Stimulated activated CD8-positive, alpha-beta memory T cell treated with anti-CD3 and anti-CD28 coated beads, Interleukin-15, amount 100 ng/mL, for 1 hour (primary cell): ENCODE data around the gene NOP16.
"Not testable (repeated sequence)": the region's sequence is repeated elsewhere in the genome, so short reads cannot be mapped to it uniquely, and the experiment has no call there.

Experiments used
- DNase-seq: peaks from one replicate; pipeline ENCODE4 v3.0.0-alpha.2; 2020; ENCODE audit warnings: low read depth

NOP16 gene

DNA sequence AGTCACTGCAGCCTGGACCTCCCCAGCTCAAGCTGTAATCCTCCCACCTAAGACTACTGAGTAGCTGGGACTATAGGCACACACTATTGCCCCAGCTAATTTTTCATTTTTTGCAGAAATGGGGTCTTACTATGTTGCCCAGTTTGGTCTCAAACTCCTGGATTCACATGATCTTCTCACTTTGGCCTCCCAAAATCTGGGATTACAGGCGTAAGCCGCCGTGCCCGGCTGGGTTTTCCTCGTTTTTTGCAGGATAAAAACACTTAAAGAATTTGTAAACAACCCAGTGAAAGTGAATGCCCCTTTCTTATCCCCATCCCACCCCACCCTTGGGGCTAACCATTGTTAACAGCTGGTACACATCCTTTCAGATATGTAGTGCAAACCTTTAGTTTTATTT, 20.2 kb upstream of the NOP16 start:
- DNase-seq = no peak

DNA sequence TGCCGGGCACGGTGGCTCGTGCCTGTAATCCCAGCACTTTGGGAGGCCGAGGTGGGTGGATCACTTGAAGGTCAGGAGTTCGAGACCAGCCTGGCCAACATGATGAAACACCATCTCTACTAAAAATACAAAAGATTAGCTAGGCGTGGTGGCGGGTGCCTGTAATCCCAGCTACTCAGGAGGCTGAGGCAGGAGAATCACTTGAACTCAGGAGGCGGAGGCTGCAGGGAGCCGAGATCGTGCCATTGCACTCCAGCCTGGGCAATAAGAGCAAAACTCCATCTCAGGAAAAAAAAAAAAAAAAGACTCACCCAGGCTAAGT, 19.8 kb upstream of the NOP16 start:
- DNase-seq = not testable (repeated sequence)

DNA sequence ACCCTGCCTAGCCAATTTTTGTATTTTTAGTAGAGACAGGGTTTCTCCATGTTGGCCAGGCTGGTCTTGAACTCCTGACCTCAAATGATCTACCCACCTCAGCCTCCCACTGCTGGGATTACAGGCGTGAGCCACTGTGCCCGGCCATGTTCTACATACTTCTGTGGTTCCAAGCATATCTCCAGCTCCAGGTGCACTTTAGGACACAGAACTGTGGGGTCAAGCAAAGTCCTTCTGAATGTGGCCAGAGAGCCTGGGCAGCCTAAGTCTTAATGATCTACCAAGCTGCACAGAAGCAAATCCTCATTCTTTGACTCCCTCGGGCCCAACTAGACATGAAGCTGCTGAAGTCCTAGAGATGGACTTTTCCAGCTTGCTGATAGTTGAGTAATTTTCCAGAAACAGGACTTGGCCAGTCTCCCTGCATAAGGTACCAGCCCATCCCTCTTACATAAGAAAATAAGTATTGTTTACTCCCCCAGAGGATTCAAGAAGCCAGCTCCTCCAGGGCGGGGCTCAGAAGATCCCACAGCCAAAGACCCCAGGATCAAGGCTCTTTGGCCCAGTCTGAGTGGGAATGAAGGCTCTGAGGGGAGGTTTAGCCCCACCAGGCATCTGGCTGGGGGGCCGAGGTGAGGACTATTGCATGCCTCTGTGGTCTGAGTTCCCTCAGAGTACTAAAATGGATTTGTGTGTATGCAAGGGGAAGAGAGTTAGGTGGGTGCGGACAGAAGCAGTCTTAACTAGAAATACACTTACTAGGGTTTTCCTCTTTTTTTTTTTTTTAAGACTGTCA, 19.3 kb upstream of the NOP16 start:
- DNase-seq = no peak

DNA sequence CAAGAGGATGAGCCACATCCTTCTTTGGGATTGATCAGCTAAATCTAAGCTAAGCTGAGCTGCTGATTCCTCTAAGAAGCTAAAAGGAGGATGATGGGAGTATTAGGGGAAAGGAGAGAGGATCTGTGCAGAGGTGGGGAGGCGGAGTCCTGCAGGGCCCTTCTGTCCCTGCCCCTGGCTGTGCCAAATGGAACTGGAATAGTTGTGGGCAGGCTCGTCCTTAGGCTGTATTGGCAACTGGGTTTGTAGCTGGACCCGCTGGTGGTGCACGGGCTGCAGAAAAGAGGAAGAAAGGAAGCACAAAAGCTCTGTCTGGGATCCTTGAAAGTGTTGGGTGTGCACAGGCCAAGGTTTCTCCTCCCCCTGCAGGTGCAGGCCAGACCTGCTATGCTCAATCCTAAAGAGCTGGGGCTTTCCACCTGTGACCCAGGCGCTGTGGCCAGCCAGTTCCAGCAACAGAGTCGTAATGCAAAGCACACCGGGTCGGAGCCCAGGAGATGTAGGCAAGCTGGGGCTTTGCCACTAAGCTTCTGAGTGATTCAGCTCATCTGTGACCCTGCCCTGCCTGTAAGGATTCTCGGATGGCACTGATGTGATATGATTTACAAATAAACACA, 18.1 kb upstream of the NOP16 start:
- no peak for DNase-seq

DNA sequence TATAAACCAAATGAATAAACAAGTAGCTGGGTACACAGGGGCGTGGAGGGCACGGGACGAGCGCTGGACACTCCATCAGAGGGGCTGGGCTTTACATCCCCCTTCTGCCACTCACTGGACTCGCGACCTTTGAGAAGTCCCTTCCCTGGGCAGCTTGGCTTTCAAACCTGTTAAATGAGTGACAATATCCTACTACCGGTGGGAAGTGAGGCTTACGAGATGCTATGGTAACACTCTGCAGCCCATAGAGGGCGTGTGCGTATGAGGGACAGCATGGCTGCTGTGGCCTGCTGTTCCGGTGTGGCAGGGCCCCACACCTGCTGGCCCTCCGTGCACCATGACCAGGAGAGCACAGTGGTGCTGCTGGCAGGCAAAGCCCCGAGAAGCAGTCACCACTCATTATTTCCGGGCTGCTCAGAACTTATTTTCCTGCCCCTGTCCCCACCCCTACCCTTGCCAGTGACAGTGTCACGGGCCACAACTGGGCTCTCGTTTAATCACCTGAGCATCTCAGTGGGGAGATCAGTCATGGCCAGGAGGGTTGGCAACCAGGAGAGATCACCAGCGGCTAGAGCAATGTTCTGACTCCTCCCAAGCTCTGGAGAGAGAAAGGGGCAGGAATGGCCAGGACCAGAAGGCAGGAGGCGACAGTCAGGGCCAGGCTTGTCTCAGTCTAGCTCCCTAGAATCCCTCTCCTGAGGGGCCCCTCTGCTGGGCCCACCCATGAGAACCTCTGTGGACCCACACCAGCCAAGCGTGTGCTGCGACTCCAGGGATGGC, 17.4 kb upstream of the NOP16 start:
- DNase-seq = no peak

DNA sequence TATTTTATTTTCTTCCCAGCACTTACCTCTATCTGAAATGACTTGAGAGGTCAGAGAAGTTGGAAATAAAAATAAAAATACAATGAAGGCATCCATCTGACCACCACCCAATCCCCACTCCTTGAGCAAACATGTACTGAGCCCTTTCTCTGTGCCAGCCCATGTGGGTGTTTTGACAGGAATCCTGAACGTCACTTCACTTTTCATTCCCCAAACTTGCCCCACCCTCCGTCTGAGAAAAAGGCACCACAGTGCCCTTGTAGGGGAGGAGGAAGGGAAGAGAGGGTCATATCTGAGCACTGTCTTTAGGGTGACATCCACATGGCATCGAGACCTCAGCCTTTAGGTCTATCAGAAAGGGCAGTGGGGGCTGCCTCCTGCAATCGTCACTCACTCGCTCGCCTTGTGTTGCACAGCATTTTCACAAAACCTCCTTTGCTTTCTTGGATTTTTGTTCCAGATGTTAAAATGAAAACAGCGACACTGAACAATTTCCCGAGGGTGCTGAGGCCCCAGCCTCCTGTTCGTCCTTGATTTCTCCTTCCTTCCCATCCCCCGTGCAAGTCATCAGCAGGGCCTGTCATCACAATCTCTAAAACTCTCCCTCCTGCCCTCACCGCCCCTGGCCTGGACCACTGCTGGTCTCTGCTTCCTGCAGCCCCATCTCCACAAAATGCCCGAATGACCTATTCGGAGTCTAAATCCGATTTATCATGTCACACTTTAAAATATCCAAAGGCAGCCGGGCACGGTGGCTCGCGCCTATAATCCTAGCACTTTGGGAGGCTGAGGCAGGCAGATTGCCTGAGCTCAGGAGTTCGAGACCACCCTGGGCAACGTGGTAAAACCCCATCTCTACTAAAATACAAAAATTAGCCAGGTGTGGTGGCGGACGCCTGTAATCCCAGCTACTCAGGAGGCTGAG, 13.1 kb upstream of the NOP16 start:
- no peak for DNase-seq

DNA sequence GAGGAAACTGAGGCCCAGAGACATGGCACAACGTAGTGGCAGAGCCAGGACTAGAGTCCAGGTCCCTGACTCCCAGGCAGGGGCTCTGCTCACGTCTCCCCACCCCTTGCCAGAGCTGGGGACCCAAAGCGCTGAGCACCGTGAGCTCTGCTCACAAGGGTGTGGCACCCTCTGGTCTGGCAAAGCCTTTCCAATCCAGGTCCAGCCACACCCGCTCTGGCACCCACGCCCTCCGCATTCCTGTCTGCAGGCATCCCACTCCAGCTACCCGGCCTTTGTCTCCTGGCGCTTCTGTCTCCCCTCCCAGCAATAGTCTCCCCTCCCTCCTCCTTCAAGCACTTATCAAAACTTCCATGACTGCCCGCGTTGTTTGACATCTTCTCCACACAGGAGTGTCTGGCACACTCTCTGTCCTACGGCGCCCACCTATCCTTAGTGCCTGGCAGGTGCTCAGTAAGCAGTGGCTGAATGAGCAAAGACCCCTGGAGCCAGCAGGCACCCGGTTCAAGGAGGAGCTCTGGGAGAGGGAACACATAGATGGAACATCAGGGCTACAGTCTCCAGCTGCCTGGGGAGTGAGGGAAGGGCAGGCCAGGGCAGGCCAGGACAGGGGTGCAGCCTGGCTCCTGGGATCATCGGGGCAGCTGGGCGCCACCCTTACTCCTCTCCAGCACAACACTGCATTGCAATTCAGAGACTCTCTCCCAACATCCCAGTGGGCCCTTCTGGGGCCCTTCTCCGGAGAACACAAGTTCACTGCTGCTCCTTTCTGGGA, 12.2 kb upstream of the NOP16 start:
- no peak for DNase-seq

DNA sequence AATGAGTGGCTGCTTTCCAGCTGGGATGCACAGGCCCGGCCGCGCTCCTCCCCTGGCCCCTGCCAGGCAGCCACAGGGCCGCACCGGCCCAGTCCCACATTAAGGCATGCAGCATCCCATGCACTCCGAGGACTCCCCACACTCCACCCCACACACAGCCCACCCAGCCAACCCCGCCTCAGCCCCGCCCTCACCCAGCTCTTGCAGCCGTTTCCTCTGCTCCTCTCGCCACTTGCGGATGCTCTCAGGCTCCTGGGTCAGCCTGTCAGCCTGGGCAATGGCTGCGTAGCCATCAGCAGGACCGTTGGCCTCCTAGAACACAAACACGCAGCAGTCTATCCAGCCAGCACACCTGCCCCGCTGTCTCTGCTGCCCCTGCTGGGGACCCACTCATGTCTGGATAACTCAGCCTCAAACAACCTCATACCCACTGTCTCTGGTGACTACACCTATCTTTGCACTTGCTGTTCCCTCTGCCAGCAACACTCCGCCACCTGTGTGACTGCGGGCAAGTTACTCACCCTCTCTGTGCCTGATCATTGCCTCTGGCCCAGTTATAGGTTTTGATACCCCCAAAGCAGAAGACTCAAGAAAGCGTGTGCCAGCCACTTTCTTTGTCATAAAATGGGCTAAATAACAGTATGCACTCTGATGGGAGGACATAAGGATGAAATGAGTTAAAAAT, 9.5 kb upstream of the NOP16 start:
- no peak for DNase-seq

DNA sequence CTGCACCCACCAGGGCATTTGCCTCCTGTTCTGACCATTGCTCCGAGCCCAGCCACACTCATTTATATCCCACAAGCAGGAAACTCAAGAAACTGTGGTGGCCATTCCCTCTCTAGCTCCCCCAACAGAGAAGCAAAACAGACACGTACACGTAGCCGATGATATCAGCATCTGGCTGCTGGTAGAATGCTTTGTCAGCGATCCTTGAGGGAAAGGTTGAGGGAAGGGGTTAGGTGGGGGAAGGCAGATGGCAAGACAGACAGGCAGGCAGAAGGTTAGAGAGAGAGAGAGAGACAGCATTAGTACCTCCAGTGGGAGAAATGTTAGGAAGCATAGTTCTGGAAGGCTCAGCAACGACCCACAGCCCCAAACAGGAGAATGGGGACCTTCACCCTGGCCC, 7.9 kb upstream of the NOP16 start:
- no peak for DNase-seq

DNA sequence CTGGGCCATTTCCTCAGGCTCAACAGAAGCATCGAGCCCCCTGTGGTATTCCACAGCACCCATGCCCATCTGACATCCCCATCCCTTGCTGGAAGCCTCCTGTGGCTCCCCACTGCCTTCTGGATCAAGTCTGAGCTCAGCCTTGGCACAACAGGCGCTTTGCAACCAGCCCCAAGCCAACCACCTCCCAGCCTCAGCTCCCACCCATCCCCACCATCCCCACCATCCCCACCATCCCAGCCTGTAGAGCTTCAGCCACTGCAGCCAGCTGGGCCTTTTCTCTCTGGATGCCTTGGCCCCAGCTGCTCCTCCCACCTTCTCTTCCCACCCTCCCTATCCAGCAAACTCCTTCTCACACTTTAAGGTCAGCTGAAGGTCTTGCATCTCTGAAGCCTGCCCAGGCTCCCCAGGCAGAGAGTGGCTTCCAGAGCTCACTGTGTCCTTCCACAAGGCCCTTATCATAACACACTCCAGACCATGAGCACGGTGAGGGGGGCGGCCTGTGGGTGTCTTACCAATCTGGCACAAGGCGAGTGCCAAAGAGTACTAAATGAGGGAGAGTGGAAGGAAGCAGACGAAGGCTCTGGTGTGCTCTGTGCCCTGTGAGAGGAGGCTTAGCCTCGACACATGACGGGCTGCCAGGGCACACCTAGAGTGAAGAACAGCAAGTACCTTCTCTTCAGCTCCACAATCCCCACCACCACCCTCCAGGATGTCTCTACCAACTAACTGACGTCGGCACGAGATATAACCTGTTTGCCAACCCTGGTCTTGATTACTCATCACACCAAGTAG, 6.7 kb upstream of the NOP16 start:
- DNase-seq = no peak

DNA sequence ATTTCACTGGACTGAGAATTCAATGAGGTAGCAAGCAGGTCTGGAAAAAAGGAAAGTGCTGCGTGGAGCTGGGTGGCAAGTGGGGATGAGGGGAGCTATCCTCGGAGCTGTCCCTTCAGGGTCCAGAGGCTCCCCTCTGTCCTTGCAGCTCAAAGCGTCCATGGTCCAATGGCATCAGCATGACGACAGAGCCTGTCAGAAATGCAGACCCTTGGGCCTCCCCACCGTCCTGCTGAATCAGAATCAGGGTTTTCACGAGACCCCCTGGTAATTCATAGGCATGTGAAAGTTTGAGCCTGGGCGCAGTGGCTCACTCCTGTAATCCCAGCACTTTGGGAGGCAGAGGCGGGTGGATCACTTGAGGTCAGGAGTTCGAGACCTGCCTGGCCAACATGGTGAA, 5.7 kb upstream of the NOP16 start:
- no peak for DNase-seq

DNA sequence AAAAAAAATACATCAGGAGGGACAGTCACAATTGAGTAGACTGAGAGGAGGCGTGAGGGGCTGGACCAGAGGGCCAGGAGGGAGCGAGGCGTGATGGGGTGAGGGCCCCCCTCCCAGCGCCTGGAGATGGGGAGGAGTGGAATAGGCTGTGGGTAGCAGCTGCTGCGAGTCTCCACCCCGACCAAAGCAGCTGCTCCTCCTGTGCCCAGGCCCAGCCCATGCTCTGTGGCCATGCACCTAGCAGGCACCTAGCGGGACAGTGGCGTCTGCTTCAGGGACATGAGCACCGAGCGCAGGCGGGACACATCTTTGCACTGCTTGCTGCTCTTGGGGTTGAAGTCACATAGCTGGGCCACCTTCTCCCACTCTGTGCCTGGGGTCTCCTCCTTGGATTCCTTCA, 4.1 kb upstream of the NOP16 start:
- no peak for DNase-seq

DNA sequence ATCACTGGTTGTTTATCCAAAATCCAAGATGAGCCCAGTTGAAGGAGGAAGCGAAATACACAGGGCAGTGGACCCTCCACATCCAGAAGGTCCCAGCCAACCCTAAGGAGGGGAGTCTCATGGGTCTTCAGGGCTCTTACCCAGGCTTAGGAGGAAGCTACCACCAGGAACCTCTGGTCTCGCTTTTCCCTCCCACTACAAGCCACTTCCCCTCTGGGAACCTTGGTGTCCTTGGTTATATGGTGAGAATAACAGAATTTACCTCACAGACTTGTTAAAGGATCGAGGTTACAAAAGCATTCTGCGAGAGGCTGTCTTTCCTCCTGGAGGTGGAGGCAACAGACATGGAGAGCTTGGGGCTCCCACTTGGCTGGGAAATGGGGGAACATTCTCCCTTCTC, 3.6 kb upstream of the NOP16 start:
- no peak for DNase-seq

DNA sequence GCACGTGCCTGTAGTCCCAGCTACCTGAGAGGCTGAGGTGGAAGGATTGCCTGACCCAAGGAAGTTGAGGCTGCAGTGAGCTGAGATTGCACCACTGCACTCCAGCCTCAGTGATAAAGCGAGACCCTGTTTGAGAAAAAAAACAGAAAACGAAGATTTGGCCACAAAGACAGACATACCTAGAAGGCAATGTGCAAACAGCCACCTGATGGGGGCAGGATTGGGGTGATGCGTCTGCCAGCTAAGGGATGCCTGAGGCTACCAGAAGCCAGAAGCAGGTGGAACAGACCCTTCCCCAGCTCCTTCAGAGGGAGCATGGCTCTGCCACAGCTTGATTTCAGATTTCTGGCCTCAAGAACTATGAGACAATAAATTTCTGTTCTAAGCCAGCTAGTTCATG, 3.1 kb upstream of the NOP16 start:
- DNase-seq = no peak

DNA sequence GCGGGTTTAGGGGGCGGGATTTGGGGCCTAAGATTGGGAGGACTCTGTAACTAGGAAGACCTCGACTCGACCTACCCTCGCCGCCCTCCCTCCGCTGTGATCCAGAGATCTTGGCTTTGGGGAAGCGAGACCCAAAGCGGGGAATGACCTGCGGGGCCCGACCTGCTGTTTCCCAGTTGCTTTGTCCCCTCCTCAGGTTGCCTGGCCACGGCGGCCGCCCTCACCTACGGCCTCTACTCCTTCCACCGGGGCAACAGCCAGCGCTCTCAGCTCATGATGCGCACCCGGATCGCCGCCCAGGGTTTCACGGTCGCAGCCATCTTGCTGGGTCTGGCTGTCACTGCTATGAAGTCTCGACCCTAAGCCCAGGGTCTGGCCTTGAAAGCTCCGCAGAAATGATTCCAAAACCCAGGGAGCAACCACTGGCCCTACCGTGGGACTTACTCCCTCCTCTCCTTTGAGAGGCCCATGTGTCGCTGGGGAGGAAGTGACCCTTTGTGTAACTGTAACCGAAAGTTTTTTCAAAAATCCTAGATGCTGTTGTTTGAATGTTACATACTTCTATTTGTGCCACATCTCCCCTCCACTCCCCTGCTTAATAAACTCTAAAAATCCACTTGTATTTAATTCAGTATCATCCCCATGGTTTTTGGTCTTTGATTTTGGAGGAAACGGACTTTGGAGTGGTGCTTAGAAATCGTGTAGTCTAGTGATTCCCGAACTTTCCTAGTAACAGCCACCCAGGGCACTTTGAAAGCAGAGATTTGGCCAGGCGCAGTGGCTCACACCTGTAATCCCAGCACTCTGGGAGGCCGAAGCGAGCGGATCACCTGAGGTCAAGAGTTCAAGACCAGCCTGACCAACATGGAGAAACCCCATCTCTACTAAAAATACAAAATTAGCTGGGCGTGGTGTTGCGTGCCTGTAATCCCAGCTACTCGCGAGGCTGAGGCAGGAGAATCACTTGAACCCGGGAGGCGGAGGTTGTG, 1.0 kb upstream of the NOP16 start:
- no peak for DNase-seq

DNA sequence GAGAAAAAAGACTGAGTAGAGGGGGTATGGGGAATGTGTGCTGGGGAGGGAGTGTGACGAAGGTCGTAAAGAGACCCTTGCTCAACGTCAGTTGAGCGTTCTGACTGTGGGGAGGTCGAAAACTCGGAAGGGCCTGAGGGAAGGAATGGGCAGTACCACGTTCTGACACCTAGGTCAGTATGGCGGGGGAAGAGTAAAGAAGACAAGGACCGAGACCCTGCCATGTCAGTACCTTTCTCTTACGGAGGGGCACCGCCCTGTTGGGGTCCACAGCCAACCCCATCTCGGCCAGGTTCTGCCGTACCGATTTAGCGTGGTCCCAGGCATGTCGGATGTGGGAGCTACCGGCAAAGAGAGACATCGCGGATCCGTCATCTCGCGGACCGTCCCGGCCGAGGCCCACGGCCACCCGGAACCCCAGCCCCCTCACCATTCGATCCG, 375 bp downstream of the NOP16 start:
- DNase-seq = no peak

DNA sequence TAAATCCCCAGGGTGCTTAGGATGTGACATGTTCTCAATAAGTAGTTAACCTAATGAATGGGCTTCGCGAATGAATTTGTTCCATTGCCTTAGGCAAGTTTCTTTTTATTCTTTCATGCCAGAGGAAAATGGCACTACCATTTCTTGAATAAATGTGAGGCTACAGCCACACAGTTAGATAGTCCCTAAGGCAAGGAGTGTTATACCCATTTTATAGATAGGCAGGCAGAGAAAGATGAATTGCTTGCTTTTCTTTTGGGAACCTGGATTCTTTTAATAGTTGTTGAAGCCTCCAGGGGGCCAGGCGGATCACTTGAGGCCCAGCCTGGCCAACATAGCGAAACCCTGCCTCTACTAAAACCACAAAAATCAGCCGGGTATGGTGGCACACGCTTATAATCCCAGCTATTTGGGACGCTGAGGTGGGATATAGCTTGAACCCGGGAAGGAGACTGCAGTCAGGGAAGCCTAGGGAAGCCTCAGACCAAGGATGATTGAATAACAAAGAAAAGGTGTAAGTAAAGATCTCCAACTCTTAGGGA, 943 bp downstream of the NOP16 start:
- DNase-seq = no peak

DNA sequence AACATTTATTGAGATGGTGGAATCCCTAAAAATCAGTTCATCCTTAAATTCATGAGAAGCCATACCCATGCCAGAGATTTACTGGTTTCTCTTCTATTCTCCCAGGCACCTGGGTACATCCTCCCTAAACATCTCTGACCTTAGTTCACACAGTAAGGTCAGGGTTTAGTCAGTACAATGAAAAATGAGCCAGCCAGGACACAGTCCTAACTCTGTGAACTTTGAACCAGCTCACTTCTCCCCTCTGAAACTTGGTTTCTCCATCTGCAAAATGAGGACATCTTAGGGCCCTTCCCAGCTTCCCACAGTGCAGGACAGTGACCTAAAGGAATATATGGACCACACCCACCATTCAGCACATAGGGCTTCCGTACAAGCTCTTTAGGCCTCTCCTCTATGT, 1.9 kb downstream of the NOP16 start:
- DNase-seq = no peak
